ENCODE results near the gene PPP1R26.

Gene PPP1R26

DNA sequence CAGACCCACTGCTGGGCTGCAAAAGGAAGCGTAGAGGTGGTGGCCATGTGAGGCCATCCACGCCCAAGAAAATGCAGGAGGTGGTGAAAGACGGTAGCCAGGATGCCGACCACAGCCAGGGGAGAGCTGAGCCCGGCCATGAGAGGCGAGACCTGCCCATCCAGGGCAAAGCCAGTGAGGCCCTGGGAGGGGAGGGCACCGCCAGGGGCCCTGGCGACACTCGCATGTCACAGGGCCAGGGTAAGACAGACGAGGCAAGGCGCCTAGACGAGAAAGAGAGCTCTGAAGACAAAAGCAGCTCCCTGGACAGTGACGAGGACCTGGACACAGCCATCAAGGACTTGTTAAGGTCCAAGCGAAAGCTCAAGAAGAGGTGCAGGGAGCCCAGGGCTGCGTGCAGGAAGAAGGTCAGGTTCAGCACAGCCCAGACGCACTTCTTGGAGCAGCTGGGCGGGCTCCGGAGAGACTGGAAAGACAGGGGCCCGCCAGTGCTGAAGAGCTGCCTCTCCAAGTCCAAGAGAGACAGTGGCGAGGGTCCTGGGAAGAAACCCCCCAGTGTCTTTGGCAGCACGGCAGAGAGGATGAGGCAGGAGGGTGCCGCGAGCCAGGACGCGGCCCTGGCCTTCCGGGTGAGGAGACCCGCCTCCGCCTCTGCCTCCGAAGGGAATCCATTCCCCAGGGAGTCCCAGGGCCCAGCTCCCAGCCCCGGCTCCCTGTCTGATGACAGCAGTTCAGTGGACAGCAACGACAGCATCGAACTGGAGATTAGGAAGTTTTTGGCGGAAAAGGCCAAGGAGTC, 6.9 kb downstream of the PPP1R26 start:
- no peak for DNase-seq (ENCODE audit: low spot score in 2 of 2)
- Mint-ChIP-seq H3K36me3 (ENCODE audit: insufficient read depth) (peaks cover 1% of the 10 kb centered on the region), H3K27me3 (peaks cover 58% of the 10 kb centered on the region), H3K27ac (ENCODE audit: low read depth) (no peak overlapping the region), H3K9me3 (no peaks in the 10 kb centered on the region), H3K4me1 (no peaks in the 10 kb centered on the region), H3K4me3 (no peak overlapping the region)
- no peak for ATAC-seq (replicated peaks; ENCODE audit: extremely low read depth, poor library complexity, severe bottlenecking)

DNA sequence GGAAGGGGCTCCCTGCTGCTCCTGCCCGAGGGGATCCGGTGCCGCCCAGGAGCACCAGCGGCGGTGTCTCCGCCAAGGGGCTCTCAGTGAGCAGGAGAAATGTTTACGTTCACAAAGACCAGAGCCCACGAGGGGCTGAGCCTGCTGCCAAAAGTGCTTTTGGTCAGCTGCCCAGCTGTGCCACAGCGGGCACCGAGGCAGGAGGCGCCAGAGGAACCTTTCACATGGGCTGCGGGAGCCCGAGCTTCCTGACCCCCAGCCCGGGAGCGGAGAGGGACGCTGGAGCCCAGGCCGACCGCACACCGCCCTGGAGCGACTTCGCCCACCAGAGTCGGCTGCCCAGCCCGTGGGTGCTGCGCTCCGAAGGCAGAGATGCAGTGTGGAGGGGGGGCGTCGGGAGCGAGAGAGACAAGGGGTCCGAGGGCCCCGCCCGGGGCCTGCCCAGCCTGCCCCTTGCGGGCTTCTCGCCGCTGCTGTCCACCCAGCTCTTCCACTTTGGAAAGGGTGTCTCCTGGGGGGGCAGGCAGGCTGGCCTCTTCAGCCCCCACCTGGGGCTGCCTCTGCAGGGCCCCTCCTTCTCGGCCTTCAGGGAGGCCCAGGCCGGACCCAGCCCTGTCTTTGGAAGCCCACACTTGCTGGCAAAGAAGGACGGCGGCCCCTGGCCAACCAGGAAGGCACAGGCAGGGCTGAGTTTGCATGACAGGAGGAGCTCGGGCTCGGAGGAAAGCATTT, 7.9 kb downstream of the PPP1R26 start:
- H3K27me3 Mint-ChIP-seq, result peaks cover 49% of the 10 kb centered on the region
- peaks cover 2% of the 10 kb centered on the region for H3K36me3 Mint-ChIP-seq (ENCODE audit: insufficient read depth)
- H3K27ac Mint-ChIP-seq (ENCODE audit: low read depth), result no peak overlapping the region
- no peaks in the 10 kb centered on the region for H3K4me1 Mint-ChIP-seq
- H3K9me3 Mint-ChIP-seq, result no peaks in the 10 kb centered on the region
- DNase-seq (ENCODE audit: low spot score in 2 of 2) (no peak), ATAC-seq (replicated peaks; ENCODE audit: extremely low read depth, poor library complexity, severe bottlenecking) (no peak)
- no peak overlapping the region for H3K4me3 Mint-ChIP-seq

DNA sequence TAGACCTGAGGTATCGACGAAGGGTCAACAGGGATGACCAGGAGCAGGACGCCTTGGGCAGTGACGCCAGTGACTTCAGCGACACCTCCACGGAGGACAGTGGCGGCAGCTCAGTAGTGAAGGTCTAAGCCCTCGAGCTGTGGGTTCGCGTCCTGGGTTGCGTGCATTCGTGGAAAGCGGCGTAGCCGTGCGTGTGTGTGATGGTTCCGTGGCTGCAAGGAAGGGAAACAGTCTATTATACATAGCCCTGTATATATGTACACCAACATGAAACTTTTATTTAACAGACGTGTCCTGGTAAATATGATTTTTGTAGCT, 8.4 kb downstream of the PPP1R26 start:
- Mint-ChIP-seq H3K4me1 (no peaks in the 10 kb centered on the region), H3K36me3 (ENCODE audit: insufficient read depth) (peaks cover 2% of the 10 kb centered on the region), H3K4me3 (no peak overlapping the region), H3K27me3 (peaks cover 44% of the 10 kb centered on the region), H3K27ac (ENCODE audit: low read depth) (no peak overlapping the region), H3K9me3 (no peaks in the 10 kb centered on the region)
- ATAC-seq (replicated peaks; ENCODE audit: extremely low read depth, poor library complexity, severe bottlenecking) (no peak), DNase-seq (ENCODE audit: low spot score in 2 of 2) (no peak)

DNA sequence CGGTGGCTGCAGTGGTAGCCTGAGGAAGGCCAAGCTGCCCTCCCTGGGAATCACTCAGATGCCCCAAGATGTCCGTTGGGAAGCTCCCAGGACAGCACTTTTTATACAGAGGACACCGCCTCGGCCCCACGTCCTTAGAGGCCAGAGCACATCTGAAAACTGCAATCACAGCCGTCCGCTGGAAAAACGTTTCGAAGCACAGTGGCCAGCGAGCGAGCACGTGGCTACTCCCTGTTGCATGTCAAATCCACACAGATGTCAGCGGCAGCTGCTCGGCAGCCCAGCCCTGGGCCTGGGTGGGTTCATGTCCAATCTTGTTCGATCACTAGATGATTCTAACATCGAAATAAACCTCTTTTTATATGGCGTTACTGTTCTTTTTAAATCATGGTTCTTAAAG, 8.9 kb downstream of the PPP1R26 start:
- Mint-ChIP-seq H3K36me3 (ENCODE audit: insufficient read depth) (peaks cover 2% of the 10 kb centered on the region), H3K9me3 (no peaks in the 10 kb centered on the region), H3K27me3 (peaks cover 43% of the 10 kb centered on the region), H3K4me3 (no peak overlapping the region), H3K4me1 (no peaks in the 10 kb centered on the region), H3K27ac (ENCODE audit: low read depth) (no peak overlapping the region)
- no peak for DNase-seq (ENCODE audit: low spot score in 2 of 2)
- no peak for ATAC-seq (replicated peaks; ENCODE audit: extremely low read depth, poor library complexity, severe bottlenecking)

DNA sequence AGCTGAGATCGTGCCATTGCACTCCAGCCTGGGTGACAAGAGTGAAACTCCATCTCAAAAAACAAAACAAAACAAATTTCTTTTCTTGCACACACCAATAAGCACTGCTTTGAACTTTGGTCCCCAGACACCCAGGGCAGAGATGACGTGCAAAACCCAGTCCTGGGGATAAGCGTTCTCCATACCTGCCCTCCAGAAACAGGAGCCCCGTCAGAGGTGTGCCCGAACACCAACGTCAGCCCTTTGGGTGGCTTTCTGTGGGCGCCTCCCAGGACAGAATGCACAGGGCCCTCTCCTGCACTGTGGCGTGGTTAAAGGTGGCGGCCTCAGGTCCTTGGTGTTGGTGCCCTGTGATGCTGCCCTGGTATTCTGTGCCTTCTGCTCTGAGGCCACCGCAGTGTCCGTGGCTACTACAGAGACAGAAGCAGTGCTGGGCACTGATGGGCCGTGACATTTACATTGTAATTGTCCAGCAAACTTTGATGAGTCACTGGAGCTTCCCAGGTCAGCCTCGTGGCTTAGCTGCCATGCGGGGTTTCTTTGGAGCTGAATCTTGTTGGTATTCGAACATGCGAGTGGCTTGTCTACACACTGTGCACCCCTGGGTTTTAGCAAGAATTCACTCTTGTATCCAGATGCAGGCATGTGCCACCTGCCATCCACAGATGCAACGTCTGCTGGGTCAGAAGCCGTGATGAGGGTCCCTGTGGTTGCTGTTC, 9.8 kb downstream of the PPP1R26 start:
- no peak for ATAC-seq (replicated peaks; ENCODE audit: extremely low read depth, poor library complexity, severe bottlenecking)
- no peaks in the 10 kb centered on the region for H3K4me1 Mint-ChIP-seq
- DNase-seq (ENCODE audit: low spot score in 2 of 2), result no peak
- H3K27ac Mint-ChIP-seq (ENCODE audit: low read depth), result no peak overlapping the region
- H3K4me3 Mint-ChIP-seq, result no peak overlapping the region
- no peaks in the 10 kb centered on the region for H3K9me3 Mint-ChIP-seq
- peaks cover 34% of the 10 kb centered on the region for H3K27me3 Mint-ChIP-seq
- H3K36me3 Mint-ChIP-seq (ENCODE audit: insufficient read depth), result peaks cover 2% of the 10 kb centered on the region

DNA sequence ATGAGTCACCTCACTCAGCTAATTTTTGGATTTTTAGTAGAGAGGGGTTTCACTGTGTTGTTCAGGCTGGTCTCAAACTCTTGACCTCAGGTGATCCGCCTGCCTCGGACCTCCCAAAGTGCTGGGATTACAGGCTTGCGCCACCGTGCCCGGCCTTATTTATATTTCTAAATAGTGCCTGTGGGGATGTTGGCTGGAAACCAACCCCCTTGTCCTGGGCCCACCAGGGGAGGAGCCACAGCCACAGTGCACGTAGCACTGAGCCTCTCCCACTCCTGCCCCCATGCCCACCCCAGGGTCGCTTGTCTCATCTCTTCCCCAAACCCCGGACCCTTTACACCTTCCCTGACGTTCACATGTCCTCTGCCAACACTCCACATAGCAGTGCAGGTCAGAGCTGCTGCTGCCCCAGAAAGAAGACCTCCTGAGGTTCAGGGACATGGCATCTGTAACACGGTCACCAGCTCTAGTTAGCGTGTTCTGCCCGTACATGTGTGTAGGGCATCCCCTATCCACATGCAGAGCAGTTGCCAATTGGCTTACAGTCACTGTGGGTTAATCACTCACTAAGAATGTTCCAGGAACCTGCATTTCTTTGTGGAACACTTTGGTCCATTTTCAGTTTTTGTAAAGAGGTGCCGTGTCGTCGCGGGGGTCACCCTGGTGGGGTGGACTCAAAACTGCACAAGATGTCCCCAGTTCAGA, 10.7 kb downstream of the PPP1R26 start:
- no peaks in the 10 kb centered on the region for H3K9me3 Mint-ChIP-seq
- no peak overlapping the region for H3K4me3 Mint-ChIP-seq
- ATAC-seq (replicated peaks; ENCODE audit: extremely low read depth, poor library complexity, severe bottlenecking) (no peak), DNase-seq (ENCODE audit: low spot score in 2 of 2) (no peak)
- no peaks in the 10 kb centered on the region for H3K4me1 Mint-ChIP-seq
- H3K36me3 Mint-ChIP-seq (ENCODE audit: insufficient read depth), result peaks cover 2% of the 10 kb centered on the region
- H3K27ac Mint-ChIP-seq (ENCODE audit: low read depth), result no peak overlapping the region
- peaks cover 34% of the 10 kb centered on the region for H3K27me3 Mint-ChIP-seq

DNA sequence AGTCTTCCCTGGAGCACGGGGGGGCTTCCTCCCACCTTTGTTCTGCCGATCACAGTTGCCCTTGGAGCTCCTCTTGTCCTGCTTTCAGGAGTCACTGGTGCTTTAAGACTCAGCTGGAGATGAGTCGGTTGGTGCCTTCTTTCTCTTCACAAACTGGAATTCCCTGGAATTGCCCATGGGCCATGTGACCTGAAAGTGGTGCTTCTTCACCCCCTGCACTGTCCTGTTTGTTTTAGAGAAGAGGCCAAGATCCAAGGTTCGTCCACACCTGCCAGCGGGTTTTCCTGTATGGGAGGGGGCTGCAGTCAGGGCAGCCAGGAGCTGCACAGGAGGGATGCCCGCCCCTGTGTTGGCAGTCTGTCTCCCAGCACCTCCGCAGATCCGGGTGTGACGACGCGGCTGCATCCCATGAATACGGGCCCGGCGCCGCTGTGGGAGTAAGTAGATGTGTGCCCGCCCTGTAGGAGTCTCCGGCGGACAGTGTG, 11.4 kb downstream of the PPP1R26 start:
- no peaks in the 10 kb centered on the region for H3K4me1 Mint-ChIP-seq
- H3K27me3 Mint-ChIP-seq, result peaks cover 30% of the 10 kb centered on the region
- no peaks in the 10 kb centered on the region for H3K9me3 Mint-ChIP-seq
- H3K27ac Mint-ChIP-seq (ENCODE audit: low read depth), result no peak overlapping the region
- H3K36me3 Mint-ChIP-seq (ENCODE audit: insufficient read depth), result peaks cover 2% of the 10 kb centered on the region
- H3K4me3 Mint-ChIP-seq, result no peak overlapping the region
- ATAC-seq (replicated peaks; ENCODE audit: extremely low read depth, poor library complexity, severe bottlenecking) (no peak), DNase-seq (ENCODE audit: low spot score in 2 of 2) (no peak)

DNA sequence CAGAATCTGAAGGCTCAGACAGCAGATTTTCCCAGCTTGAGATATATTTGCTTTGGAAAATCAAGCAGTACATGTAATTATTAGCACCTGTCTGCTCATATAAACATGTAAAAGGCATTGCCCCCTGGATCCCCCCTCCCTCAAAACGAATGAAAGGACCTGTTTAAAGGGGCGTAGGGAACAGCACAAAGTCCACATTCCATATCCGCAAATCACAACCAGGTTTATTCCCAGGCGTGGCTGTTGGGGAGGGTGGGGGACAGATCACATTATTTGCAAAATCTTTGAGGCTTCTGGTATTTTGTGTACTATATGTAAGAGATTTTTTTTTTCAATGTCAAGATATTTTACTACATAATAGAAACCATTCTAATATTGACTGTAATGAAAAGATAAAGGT, 12.2 kb downstream of the PPP1R26 start:
- H3K4me1 Mint-ChIP-seq, result no peaks in the 10 kb centered on the region
- H3K36me3 Mint-ChIP-seq (ENCODE audit: insufficient read depth), result peaks cover 2% of the 10 kb centered on the region
- no peak overlapping the region for H3K4me3 Mint-ChIP-seq
- H3K27ac Mint-ChIP-seq (ENCODE audit: low read depth), result no peak overlapping the region
- peaks cover 22% of the 10 kb centered on the region for H3K27me3 Mint-ChIP-seq
- ATAC-seq (replicated peaks; ENCODE audit: extremely low read depth, poor library complexity, severe bottlenecking), result no peak
- H3K9me3 Mint-ChIP-seq, result no peaks in the 10 kb centered on the region
- DNase-seq (ENCODE audit: low spot score in 2 of 2), result no peak

DNA sequence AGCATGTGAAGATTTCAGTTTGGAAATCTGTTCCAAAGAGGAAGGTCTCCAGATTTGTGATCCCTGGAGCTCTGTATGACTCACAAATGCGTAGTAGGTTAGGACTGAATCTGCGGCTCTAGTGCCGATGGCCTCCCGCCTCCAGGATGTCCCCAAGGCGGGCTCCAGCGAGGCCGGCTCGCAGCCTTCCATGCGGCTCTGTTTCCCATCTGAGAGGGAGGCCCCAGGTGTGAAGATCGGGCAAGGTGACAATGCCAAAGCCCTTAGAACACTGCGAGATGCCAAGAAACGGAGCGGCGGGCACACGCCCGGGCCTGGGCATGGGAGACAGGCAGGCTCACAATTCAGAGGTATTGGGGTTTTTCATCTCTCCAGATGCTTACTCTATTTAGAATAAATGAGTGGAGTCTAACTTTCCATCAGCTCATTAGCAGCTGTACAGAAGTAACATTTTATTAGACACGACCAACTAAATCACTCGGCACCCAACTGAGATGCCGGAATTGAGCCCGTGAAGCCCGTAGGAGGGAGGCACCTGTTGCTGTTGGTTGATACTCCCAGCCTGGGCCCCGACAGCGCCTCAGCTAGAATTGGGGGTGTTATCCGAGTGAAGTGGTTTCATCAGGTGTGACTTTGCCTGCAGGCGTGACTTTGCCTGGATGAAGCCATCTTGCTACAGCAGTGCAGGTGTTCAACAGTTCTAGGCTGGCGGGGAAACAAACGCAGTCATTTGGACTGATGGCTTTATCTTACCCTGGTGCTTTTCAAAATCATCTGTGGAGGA, 13.5 kb downstream of the PPP1R26 start:
- ATAC-seq (replicated peaks; ENCODE audit: extremely low read depth, poor library complexity, severe bottlenecking), result no peak
- no peak overlapping the region for H3K4me3 Mint-ChIP-seq
- H3K36me3 Mint-ChIP-seq (ENCODE audit: insufficient read depth), result peaks cover 2% of the 10 kb centered on the region
- H3K4me1 Mint-ChIP-seq, result no peaks in the 10 kb centered on the region
- no peak overlapping the region for H3K27ac Mint-ChIP-seq (ENCODE audit: low read depth)
- DNase-seq (ENCODE audit: low spot score in 2 of 2), result no peak
- H3K9me3 Mint-ChIP-seq, result no peaks in the 10 kb centered on the region
- peaks cover 26% of the 10 kb centered on the region for H3K27me3 Mint-ChIP-seq

DNA sequence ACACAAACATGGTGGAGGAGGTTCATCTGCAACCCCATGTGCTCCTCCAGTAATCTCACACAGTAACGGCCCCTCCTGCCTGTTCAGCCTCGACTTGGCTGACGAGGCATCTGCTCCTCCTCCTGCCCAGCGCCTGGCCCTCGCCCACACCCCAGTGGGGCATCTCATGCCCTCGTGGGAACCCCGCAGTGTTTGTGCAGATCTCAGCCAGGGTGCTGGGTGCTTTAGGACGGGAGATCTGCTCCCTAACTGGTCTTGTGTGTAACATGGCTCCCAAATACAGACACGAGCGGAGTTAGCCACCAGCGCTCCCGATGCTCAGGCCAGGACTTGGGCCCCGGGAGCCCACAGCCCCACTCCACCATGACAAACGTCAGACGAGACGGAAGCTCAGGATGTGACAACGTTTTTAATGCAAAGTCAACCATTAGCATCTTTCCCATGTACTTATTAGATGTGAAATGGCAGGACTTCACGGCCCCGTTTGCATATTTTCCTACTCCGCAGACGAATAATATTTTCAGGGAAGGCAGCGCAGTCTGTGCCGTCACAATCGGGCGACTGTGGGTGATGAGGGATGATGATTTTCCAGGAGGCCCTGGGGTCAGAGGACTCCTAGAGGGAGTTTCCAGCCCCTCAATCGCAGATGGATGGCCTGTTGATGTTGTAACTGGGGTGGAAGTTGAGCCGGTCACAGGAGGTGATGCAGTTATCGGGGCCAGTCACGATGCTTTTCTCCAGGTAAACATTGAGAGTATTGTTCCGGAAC, 15.4 kb downstream of the PPP1R26 start:
- ATAC-seq (replicated peaks; ENCODE audit: extremely low read depth, poor library complexity, severe bottlenecking), result no peak
- peaks cover 7% of the 10 kb centered on the region for H3K36me3 Mint-ChIP-seq (ENCODE audit: insufficient read depth)

DNA sequence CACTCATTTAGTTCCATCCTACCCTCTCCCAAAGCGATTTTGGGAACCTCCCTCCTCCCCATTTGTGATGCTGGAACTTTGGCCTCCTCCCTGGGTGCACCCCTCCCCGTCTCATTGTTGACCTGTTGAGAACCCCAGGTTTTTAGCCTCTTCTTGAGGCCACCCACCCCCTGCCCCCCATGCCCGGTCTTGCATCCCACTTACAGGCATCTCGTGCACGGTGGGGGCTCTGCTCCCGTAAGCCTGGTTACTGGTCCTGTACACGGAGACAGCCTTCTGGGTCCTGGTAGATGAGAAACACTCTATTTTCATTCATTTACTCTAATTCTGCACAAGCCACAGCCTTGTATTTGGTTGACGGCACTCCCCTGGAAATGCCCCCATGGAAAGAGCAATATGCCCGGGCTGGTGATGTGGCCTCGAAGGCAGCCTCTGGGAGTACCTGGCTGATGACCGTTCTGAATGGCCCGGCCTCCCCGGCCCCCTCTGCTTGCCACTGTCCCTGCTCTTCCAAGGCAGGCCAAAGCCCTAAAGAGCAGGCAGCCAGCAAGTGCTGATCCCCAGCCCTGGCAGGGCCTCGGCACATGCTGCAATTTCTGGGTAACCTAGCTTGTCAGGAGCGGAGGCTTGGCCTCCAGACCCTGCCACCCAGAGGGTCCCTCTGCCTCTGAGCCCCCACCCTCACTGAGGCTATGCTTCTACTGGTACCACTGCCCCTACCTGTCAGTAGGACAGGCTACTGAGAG, 19.0 kb downstream of the PPP1R26 start:
- H3K27me3 Mint-ChIP-seq, result peaks cover 21% of the 10 kb centered on the region
- H3K4me3 Mint-ChIP-seq, result peak overlapping the region; percentile 91
- H3K27ac Mint-ChIP-seq (ENCODE audit: low read depth), result no peak overlapping the region
- peaks cover 26% of the 10 kb centered on the region for H3K4me1 Mint-ChIP-seq
- no peak for ATAC-seq (replicated peaks; ENCODE audit: extremely low read depth, poor library complexity, severe bottlenecking)
- no peak for DNase-seq (ENCODE audit: low spot score in 2 of 2)
- H3K36me3 Mint-ChIP-seq (ENCODE audit: insufficient read depth), result peaks cover 16% of the 10 kb centered on the region
- no peaks in the 10 kb centered on the region for H3K9me3 Mint-ChIP-seq

More for the DNA sequence above, 15.4 kb downstream of the PPP1R26 start:
- Mint-ChIP-seq H3K9me3 (no peaks in the 10 kb centered on the region), H3K27me3 (peaks cover 30% of the 10 kb centered on the region), H3K4me3 (no peak overlapping the region), H3K27ac (ENCODE audit: low read depth) (no peak overlapping the region), H3K4me1 (peaks cover 7% of the 10 kb centered on the region)
- DNase-seq (ENCODE audit: low spot score in 2 of 2), result no peak

All from central memory CD8-positive, alpha-beta T cell (primary cell).